OCI-LY3 (cell line): Measurements from ENCODE around the gene TRA2B.
A peak's percentile ranks its signal among the peaks of the same experiment; 100 is the strongest.

Experiments
- H2AFZ ChIP-seq: fragments of 200-600, 300-600 bp; shearing (Covaris generic); 2 replicates; pipeline ENCODE4 v1.6.0; 2014; ENCODE audit warnings: antibody characterized with exemption, low read depth, low read length
- H3K27ac ChIP-seq: fragments of 200-600, 300-600 bp; sonication (generic); 2 replicates; pipeline ENCODE4 v1.5.1; 2014; ENCODE audit warnings: mild to moderate bottlenecking, low read length, moderate library complexity, mixed read lengths
- H3K27me3 ChIP-seq: fragments of 200-600, 300-600 bp; sonication (generic); 2 replicates; pipeline ENCODE4 v1.6.1; 2014; ENCODE audit warnings: low read depth, low read length, mixed read lengths
- H3K36me3 ChIP-seq: fragments of 200-600, 300-600 bp; sonication (generic); replicated peaks from 2 replicates; pipeline ENCODE3; 2014; ENCODE audit warnings: low read depth, low read length, mixed read lengths
- H3K4me1 ChIP-seq: fragments of 300-600, 200-600 bp; sonication (generic); 2 replicates; pipeline ENCODE4 v1.6.1; 2014; ENCODE audit warnings: low read length, mixed read lengths
- H3K4me2 ChIP-seq: fragments of 200-600, 300-600 bp; sonication (generic); 2 replicates; pipeline ENCODE4 v1.6.1; 2014; ENCODE audit warnings: low read length, mixed read lengths
- H3K4me3 ChIP-seq: fragments of 300-600, 200-600 bp; sonication (generic); 2 replicates; pipeline ENCODE4 v1.5.1; 2014; ENCODE audit warnings: antibody characterized with exemption, mild to moderate bottlenecking, low read length, moderate library complexity
- H3K79me2 ChIP-seq: fragments of 300-600, 200-600 bp; shearing (Covaris generic); 2 replicates; pipeline ENCODE4 v1.6.1; 2014; ENCODE audit warnings: mild to moderate bottlenecking, low read length, mixed read lengths
- H3K9ac ChIP-seq: fragments of 300-600, 200-600 bp; shearing (Covaris generic); 2 replicates; pipeline ENCODE4 v1.6.0; 2014; ENCODE audit warnings: mild to moderate bottlenecking, low read length, moderate library complexity
- H3K9me3 ChIP-seq: fragments of 200-600, 300-600 bp; shearing (Covaris generic); 2 replicates; pipeline ENCODE4 v1.6.1; 2014; ENCODE audit warnings: low read length, mixed read lengths; ENCODE audit not compliant: insufficient read depth
- H4K20me1 ChIP-seq: fragments of 200-600, 300-600 bp; sonication (generic); 2 replicates; pipeline ENCODE4 v1.6.1; 2016; ENCODE audit warnings: low read length, mixed read lengths; ENCODE audit not compliant: insufficient read depth
- EZH2phosphoT487 ChIP-seq: fragments of 200-600 bp; shearing (Covaris generic); IDR thresholded peaks from 2 replicates; pipeline ENCODE4 v1.6.1; 2018; ENCODE audit warnings: antibody characterized with exemption, mixed run types, low read depth
- TF ChIP-seq, protein P1 (sequence below): fragments of 200-600, 300-600 bp; sonication (generic); IDR thresholded peaks from 2 replicates; pipeline ENCODE4 v1.5.1; 2014; ENCODE audit warnings: antibody characterized with exemption, low read length, low read depth

Gene TRA2B

DNA sequence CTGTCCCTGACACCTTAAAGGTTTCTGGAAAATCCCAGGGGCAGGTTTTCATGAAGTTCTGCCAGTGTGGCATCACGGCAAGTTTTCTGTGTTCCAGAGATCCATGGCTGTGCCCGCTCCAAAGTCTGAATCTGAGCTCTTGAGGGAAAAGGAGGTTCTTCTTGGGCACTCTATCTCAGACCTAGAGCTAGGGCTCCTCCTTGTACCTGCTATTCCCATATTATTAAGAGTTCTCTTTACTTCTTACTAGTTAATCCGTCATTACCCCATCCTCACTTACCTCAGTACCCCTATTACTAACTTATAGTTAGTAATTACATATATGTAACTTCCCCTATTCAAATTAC, 5.9 kb upstream of the TRA2B start:
- peak overlapping the region; percentile 39; the same call in 1 of the 2 replicates for H2AFZ ChIP-seq
- H3K4me3 ChIP-seq, result peak overlapping the region; percentile 70; the same call in 1 of the 2 replicates
- no peak overlapping the region for H3K27ac ChIP-seq
- no peak overlapping the region for H3K9ac ChIP-seq
- peaks cover 16% of the 10 kb centered on the region for H3K4me1 ChIP-seq
- no peak for TF ChIP-seq EZH2phosphoT487
- TF ChIP-seq, protein P1, sequence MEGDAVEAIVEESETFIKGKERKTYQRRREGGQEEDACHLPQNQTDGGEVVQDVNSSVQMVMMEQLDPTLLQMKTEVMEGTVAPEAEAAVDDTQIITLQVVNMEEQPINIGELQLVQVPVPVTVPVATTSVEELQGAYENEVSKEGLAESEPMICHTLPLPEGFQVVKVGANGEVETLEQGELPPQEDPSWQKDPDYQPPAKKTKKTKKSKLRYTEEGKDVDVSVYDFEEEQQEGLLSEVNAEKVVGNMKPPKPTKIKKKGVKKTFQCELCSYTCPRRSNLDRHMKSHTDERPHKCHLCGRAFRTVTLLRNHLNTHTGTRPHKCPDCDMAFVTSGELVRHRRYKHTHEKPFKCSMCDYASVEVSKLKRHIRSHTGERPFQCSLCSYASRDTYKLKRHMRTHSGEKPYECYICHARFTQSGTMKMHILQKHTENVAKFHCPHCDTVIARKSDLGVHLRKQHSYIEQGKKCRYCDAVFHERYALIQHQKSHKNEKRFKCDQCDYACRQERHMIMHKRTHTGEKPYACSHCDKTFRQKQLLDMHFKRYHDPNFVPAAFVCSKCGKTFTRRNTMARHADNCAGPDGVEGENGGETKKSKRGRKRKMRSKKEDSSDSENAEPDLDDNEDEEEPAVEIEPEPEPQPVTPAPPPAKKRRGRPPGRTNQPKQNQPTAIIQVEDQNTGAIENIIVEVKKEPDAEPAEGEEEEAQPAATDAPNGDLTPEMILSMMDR, result no peak
- peak overlapping the region; percentile 86 for H3K4me2 ChIP-seq
- no peaks in the 10 kb centered on the region for H3K79me2 ChIP-seq
- H3K27me3 ChIP-seq, result peaks cover 17% of the 10 kb centered on the region
- no peaks in the 10 kb centered on the region for H4K20me1 ChIP-seq
- no peaks in the 10 kb centered on the region for H3K36me3 ChIP-seq
- H3K9me3 ChIP-seq, result no peaks in the 10 kb centered on the region

DNA sequence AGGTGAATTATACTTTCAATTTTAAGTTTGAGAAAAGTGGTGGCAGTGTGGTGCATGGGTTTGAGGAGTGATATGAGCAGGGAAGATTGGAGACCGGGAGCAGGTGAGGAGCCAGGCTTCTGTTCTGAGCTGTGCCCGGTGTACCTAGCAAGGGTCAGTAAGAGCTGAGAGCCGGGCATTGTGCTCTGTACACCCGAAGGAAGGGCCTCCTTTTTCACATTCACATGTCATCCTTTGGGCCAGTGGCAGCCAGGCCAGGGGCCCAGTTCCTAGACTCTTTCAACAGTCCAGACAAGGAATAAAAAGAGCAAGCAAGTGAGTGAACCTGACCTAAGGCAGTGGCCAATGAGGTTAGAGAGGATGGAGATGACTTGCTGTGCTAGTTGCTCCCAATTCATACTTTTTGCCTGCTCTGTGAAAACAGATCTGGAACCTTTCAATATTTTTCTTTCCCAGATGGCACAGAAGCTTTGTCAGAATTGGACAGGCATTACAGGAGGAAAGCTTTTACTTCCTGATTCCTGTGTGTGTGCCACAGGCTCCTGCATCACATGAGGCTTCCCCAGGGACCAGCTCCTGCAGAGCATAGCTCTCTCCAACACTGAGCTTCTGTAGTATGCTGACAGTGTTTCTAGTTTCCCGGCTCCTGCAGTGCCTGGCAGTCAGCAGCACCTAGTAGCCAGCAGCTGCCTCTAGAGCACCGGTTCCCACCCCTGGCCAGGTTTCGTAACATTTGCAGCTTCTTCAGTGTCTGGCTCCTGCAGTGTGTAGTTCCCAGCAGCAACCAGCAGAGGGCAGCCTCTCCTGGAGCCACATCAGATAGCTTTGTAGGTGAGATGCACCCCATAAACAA, 5.3 kb upstream of the TRA2B start:
- H3K9ac ChIP-seq, result peak overlapping the region; percentile 15; the same call in 1 of the 2 replicates
- H3K27me3 ChIP-seq, result peaks cover 11% of the 10 kb centered on the region
- H3K79me2 ChIP-seq, result no peaks in the 10 kb centered on the region
- peak overlapping the region; percentile 83 for H2AFZ ChIP-seq
- H3K4me2 ChIP-seq, result peak overlapping the region; percentile 86
- TF ChIP-seq EZH2phosphoT487, result no peak
- TF ChIP-seq, protein P1, result peak; percentile 98
- H3K4me1 ChIP-seq, result peaks cover 18% of the 10 kb centered on the region
- no peaks in the 10 kb centered on the region for H4K20me1 ChIP-seq
- peak overlapping the region; percentile 70 for H3K4me3 ChIP-seq
- H3K9me3 ChIP-seq, result no peaks in the 10 kb centered on the region
- H3K27ac ChIP-seq, result no peak overlapping the region
- no peaks in the 10 kb centered on the region for H3K36me3 ChIP-seq

DNA sequence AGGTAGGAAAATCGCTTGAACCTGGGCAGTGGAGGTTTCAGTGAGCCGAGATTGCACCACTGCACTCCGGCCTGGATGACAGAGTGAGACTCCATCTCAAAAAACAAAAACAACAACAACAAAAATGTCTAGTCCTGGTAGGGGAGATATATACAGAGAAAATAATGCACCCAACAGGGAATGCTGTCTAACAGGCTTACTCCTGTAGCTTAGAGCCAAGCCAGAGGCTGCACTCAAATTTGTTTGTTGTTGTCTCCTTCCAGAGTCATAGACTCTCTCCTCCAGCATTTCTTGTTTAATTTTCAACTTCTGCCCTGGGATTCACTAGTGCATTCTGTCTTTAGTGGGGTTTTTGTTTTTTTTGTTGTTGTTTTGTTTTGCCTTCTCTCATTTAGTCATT, 4.6 kb upstream of the TRA2B start:
- Histone ChIP-seq H3K9ac (no peak overlapping the region), H3K4me3 (no peak overlapping the region), H3K4me1 (peaks cover 19% of the 10 kb centered on the region), H3K79me2 (peaks cover 5% of the 10 kb centered on the region), H3K27me3 (peaks cover 5% of the 10 kb centered on the region), H3K4me2 (peak overlapping the region; percentile 86; the same call in 1 of the 2 replicates), H2AFZ (peak overlapping the region; percentile 83; the same call in 1 of the 2 replicates), H3K27ac (no peak overlapping the region), H3K9me3 (no peaks in the 10 kb centered on the region), H3K36me3 (no peaks in the 10 kb centered on the region), H4K20me1 (no peaks in the 10 kb centered on the region)
- TF ChIP-seq, protein P1, result no peak
- no peak for TF ChIP-seq EZH2phosphoT487

DNA sequence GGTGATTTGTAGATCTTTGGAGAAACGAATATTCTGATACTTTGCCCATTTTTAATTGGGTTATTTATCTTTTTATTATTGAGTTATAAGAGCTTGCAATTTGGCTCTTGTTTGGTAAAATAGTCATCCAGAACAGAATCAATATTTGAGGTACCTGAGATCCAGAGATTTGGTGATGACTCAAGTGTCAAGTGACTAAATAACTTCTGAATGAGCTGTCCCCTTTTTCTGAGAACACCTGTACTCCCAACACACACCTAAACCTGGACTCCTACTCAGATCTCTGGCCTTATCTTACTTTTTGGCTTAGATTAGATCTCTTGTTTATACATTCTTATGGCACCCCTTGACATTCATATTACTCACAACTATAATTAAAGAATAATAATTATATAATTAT, 3.1 kb upstream of the TRA2B start:
- Histone ChIP-seq H3K4me2 (no peak overlapping the region), H3K27me3 (no peaks in the 10 kb centered on the region), H3K9ac (no peak overlapping the region), H3K79me2 (peaks cover 19% of the 10 kb centered on the region), H3K4me3 (no peak overlapping the region), H4K20me1 (peaks cover 12% of the 10 kb centered on the region), H2AFZ (no peak overlapping the region), H3K27ac (no peak overlapping the region), H3K4me1 (peaks cover 19% of the 10 kb centered on the region), H3K36me3 (peaks cover 12% of the 10 kb centered on the region), H3K9me3 (no peaks in the 10 kb centered on the region)
- TF ChIP-seq EZH2phosphoT487, result no peak
- TF ChIP-seq, protein P1, result no peak
